Measurements from ENCODE around the gene CCDC60.

Gene CCDC60

GRCh38 chr12:119369907-119370546 is 35.5 kb downstream of the CCDC60 start:
- ChIA-PET POLR2A (no interaction called here), CTCF (no interaction called here)
- no peak overlapping the region for H3K27ac ChIP-seq (ENCODE audit: extremely low read depth, low read depth, low read length)
- no peaks in the 10 kb centered on the region for H3K4me1 ChIP-seq (ENCODE audit: control insufficient read depth, insufficient read depth, low read length)
- no peaks in the 10 kb centered on the region for H3K36me3 ChIP-seq (ENCODE audit: control insufficient read depth in 2 of 2, insufficient read depth in 1 of 2, low read length in 2 of 2)
- no peak for TF ChIP-seq ZNF350 (tag by site-specific recombination; IDR thresholded peaks at IDR 0.05)
- TF ChIP-seq ZBTB10 (tag by site-specific recombination; IDR thresholded peaks at IDR 0.05) = no peak
- TF ChIP-seq PRDM10 (tag by site-specific recombination; IDR thresholded peaks at IDR 0.05) = 0 out of 2 replicates have a peak, but pooled peaks have one; percentile 17
- TF ChIP-seq ZNF24 (tag by site-specific recombination; IDR thresholded peaks at IDR 0.05) = no peak
- no peak for TF ChIP-seq ZNF777 (tag by site-specific recombination; IDR thresholded peaks at IDR 0.05; ENCODE audit: borderline replicate concordance)
- TF ChIP-seq ZNF302 (tag by site-specific recombination; IDR thresholded peaks at IDR 0.05; ENCODE audit: low read depth) = no peak
- no peak for TF ChIP-seq ZNF354C (tag by site-specific recombination; IDR thresholded peaks at IDR 0.05; ENCODE audit: borderline replicate concordance, low read depth)
- TF ChIP-seq ZBTB6 (tag by site-specific recombination; IDR thresholded peaks at IDR 0.05) = no peak
- no peaks in the 10 kb centered on the region for H3K9me3 ChIP-seq (ENCODE audit: control insufficient read depth, insufficient read depth, low read depth, low read length)
- H3K4me3 ChIP-seq (ENCODE audit: low read depth, low read length) = no peak overlapping the region

GRCh38 chr12:119372540-119372939 is 38.0 kb downstream of the CCDC60 start:
- H3K4me1 ChIP-seq (ENCODE audit: control insufficient read depth, insufficient read depth, low read length) = no peaks in the 10 kb centered on the region
- H3K9me3 ChIP-seq (ENCODE audit: control insufficient read depth, insufficient read depth, low read depth, low read length) = no peaks in the 10 kb centered on the region
- no peak overlapping the region for H3K4me3 ChIP-seq (ENCODE audit: low read depth, low read length)
- ChIA-PET POLR2A (no interaction called here), CTCF (interaction anchor here (1.0 kb wide), 1 partner anchor 41 kb away, joined by 3 read pairs; no protein-coding TSS in a partner anchor)
- H3K27ac ChIP-seq (ENCODE audit: extremely low read depth, low read depth, low read length) = no peak overlapping the region
- H3K36me3 ChIP-seq (ENCODE audit: control insufficient read depth in 2 of 2, insufficient read depth in 1 of 2, low read length in 2 of 2) = no peaks in the 10 kb centered on the region
- TF ChIP-seq ZBTB26 (tag by site-specific recombination; optimal IDR thresholded peaks at IDR 0.05) (no peak), HOXA7 (CRISPR knock-in tag; IDR thresholded peaks at IDR 0.05; ENCODE audit: borderline replicate concordance) (no peak), KLF7 (tag by site-specific recombination; IDR thresholded peaks at IDR 0.05; ENCODE audit: borderline replicate concordance) (no peak), ZFP37 (tag by site-specific recombination; IDR thresholded peaks at IDR 0.05) (no peak), ZBTB17 (tag by site-specific recombination; IDR thresholded peaks at IDR 0.05) (no peak), ZNF701 (tag by site-specific recombination; IDR thresholded peaks at IDR 0.05) (no peak), ZNF513 (tag by site-specific recombination; IDR thresholded peaks at IDR 0.05) (no peak), ZBTB44 (tag by site-specific recombination; IDR thresholded peaks at IDR 0.05) (no peak), ZNF175 (tag by site-specific recombination; IDR thresholded peaks at IDR 0.05) (no peak), ZBTB11 (tag by site-specific recombination; conservative IDR thresholded peaks at IDR 0.05; ENCODE audit: low read depth) (no peak)

Measured in HEK293 (cell line).